DOHH2 (cell line): ENCODE measurements around the gene TMEM200B.
A peak's percentile ranks its signal among the peaks of the same experiment; 100 is the strongest.

Experiments
- H3F3A ChIP-seq: fragments of 200-600 bp; sonication (generic), shearing (Covaris generic); 2 replicates; pipeline ENCODE4 v1.6.0; 2016; ENCODE audit warnings: antibody characterized with exemption, mild to moderate bottlenecking; ENCODE audit not compliant: control insufficient read depth, insufficient read depth
- H3K27ac ChIP-seq: fragments of 200-600 bp; sonication (generic); 2 replicates; pipeline ENCODE4 v1.5.1; 2014; ENCODE audit warnings: low read depth, mild to moderate bottlenecking, low read length, moderate library complexity
- H3K27me3 ChIP-seq: fragments of 200-600 bp; sonication (generic); 2 replicates; pipeline ENCODE4 v1.6.1; 2014; ENCODE audit warnings: mild to moderate bottlenecking, low read length, mixed read lengths; ENCODE audit not compliant: control insufficient read depth
- H3K36me3 ChIP-seq: fragments of 200-600 bp; sonication (generic); 2 replicates; pipeline ENCODE4 v1.6.1; 2014; ENCODE audit warnings: mild to moderate bottlenecking, low read length, moderate library complexity, mixed read lengths; ENCODE audit not compliant: control insufficient read depth
- H3K4me1 ChIP-seq: fragments of 200-600 bp; sonication (generic); 2 replicates; pipeline ENCODE4 v1.6.1; 2014; ENCODE audit warnings: mild to moderate bottlenecking, low read length, mixed read lengths; ENCODE audit not compliant: control insufficient read depth
- H3K4me2 ChIP-seq: fragments of 200-600 bp; sonication (generic); 2 replicates; pipeline ENCODE4 v1.6.0; 2014; ENCODE audit warnings: mild to moderate bottlenecking, low read length, moderate library complexity
- H3K4me3 ChIP-seq: fragments of 200-600 bp; sonication (generic); 2 replicates; pipeline ENCODE4 v1.5.1; 2014; ENCODE audit warnings: mild to moderate bottlenecking, low read length, mixed read lengths
- H3K79me2 ChIP-seq: fragments of 200-600 bp; sonication (generic); 2 replicates; pipeline ENCODE4 v1.6.1; 2014; ENCODE audit warnings: mild to moderate bottlenecking, low read length, mixed read lengths; ENCODE audit not compliant: control insufficient read depth
- H3K9me2 ChIP-seq: fragments of 200-600 bp; sonication (generic); replicated peaks from 2 replicates; pipeline ENCODE4 v1.6.1; 2014; ENCODE audit warnings: mild to moderate bottlenecking, low read length, mixed read lengths; ENCODE audit not compliant: control insufficient read depth
- H3K9me3 ChIP-seq: fragments of 200-600 bp; sonication (generic); 2 replicates; pipeline ENCODE4 v1.6.1; 2014; ENCODE audit warnings: antibody characterized with exemption, low read length, mixed read lengths; ENCODE audit not compliant: control insufficient read depth, insufficient read depth
- H4K20me1 ChIP-seq: fragments of 200-600 bp; sonication (generic); 2 replicates; pipeline ENCODE4 v1.6.0; 2014; ENCODE audit warnings: low read depth, mild to moderate bottlenecking, antibody characterized with exemption, low read length, moderate library complexity; ENCODE audit not compliant: control insufficient read depth, insufficient read depth
- CTCF ChIP-seq: fragments of 200-600 bp; sonication (generic); IDR thresholded peaks from one replicate; pipeline ENCODE4 v1.5.1; 2014; ENCODE audit warnings: antibody characterized with exemption, mild to moderate bottlenecking, low read depth, low read length; ENCODE audit not compliant: poor library complexity, severe bottlenecking
- EZH2phosphoT487 ChIP-seq: fragments of 200-600 bp; sonication (generic); IDR thresholded peaks from 2 replicates; pipeline ENCODE4 v1.6.1; 2017; ENCODE audit warnings: borderline replicate concordance, mild to moderate bottlenecking, antibody characterized with exemption, low read length, moderate library complexity, mixed read lengths

The TMEM200B gene

GRCh38 chr1:29122682-29123052 is 1.0 kb downstream of the TMEM200B start:
- Histone ChIP-seq H3K79me2 (no peaks in the 10 kb centered on the region), H3K4me2 (no peak overlapping the region), H3K4me1 (peaks cover 12% of the 10 kb centered on the region), H3K9me2 (no peaks in the 10 kb centered on the region), H3F3A (peaks cover 6% of the 10 kb centered on the region; the same call in 1 of the 2 replicates), H3K36me3 (no peaks in the 10 kb centered on the region), H3K27ac (no peak overlapping the region), H3K9me3 (no peaks in the 10 kb centered on the region), H3K27me3 (peaks cover 44% of the 10 kb centered on the region), H3K4me3 (no peak overlapping the region), H4K20me1 (0 out of 2 replicates have a peak, but pooled peaks cover 5% of the 10 kb centered on the region)
- TF ChIP-seq CTCF = no peak
- TF ChIP-seq EZH2phosphoT487 = no peak

- H3K9me2 ChIP-seq = no peaks in the 10 kb centered on the region
- no peaks in the 10 kb centered on the region; the same call in 1 of the 2 replicates for H3K36me3 ChIP-seq
- H3F3A ChIP-seq = peaks cover 6% of the 10 kb centered on the region; the same call in 1 of the 2 replicates
- H3K79me2 ChIP-seq = no peaks in the 10 kb centered on the region
- H3K9me3 ChIP-seq = no peaks in the 10 kb centered on the region
- H3K4me3 ChIP-seq = no peak overlapping the region
- peaks cover 12% of the 10 kb centered on the region for H3K4me1 ChIP-seq
- peak overlapping the region; percentile 19; the same call in 1 of the 2 replicates for H3K4me2 ChIP-seq
- no peak overlapping the region for H3K27ac ChIP-seq
- peaks cover 41% of the 10 kb centered on the region for H3K27me3 ChIP-seq
- 0 out of 2 replicates have a peak, but pooled peaks cover 5% of the 10 kb centered on the region for H4K20me1 ChIP-seq
- TF ChIP-seq EZH2phosphoT487 = peak; percentile 90; the same call in 1 of the 2 replicates
- no peak for TF ChIP-seq CTCF
These were observed 1.6 kb downstream of the TMEM200B start for GRCh38 chr1:29121936-29122681.

- Histone ChIP-seq H4K20me1 (0 out of 2 replicates have a peak, but pooled peaks cover 5% of the 10 kb centered on the region), H3K4me2 (peak overlapping the region; percentile 25; the same call in 1 of the 2 replicates), H3K27me3 (peaks cover 41% of the 10 kb centered on the region), H3K9me3 (no peaks in the 10 kb centered on the region), H3K36me3 (no peaks in the 10 kb centered on the region; the same call in none of the 2 replicates), H3K4me3 (no peak overlapping the region), H3F3A (peaks cover 6% of the 10 kb centered on the region; the same call in 1 of the 2 replicates), H3K9me2 (no peaks in the 10 kb centered on the region), H3K4me1 (peaks cover 12% of the 10 kb centered on the region), H3K27ac (no peak overlapping the region), H3K79me2 (no peaks in the 10 kb centered on the region)
- TF ChIP-seq CTCF (no peak), EZH2phosphoT487 (no peak)
These were observed 2.2 kb downstream of the TMEM200B start for GRCh38 chr1:29121516-29121935.
